ENCODE measurements around the gene SAMD14.

GRCh38 chr17:50109785-50110184 lies 20.2 kb downstream of the SAMD14 start:
- TF ChIP-seq CTCF (IDR thresholded peaks at IDR 0.05) (no peak), ZFX (IDR thresholded peaks at IDR 0.05; ENCODE audit: borderline replicate concordance) (no peak)

All from 22Rv1 (cell line).